ENCODE results near the gene ARL14.

DNA sequence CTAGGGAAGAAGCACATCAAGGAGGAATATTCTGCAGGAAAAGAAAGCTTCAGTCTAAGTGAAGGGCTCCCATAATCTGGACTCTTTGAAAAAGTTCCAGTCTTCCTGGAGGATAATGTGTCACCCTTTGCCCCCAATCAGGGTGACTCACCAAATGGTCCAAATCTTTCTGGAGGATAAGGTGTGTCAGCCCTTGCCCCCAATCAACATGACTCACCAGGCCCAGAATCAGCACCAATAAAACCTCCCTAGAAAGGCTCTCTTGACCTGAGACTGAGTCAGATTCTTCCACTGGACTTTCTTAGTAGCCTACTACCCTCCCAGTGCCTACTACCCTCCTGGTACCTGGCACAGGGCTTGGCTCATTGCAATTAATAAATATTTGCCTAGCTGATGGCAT, 9.5 kb upstream of the ARL14 start:
- TF ChIP-seq CTCF (IDR thresholded peaks at IDR 0.05) (no peak), POLR2A (IDR thresholded peaks at IDR 0.05) (no peak), EP300 (IDR thresholded peaks at IDR 0.05) (no peak), POLR2AphosphoS5 (IDR thresholded peaks at IDR 0.05) (no peak)
